ENCODE measurements around the gene ATP9B. TPM values are rescaled to one million over a fixed set of nuclear protein-coding genes. Genes with fewer than 3 reads are reported as not detected.
A peak's percentile ranks its signal among the peaks of the same experiment; 100 is the strongest.
"Not testable (repeated sequence)": the region's sequence is repeated elsewhere in the genome, so short reads cannot be mapped to it uniquely, and the experiment has no call there.

ATP9B gene
- total and polyA plus RNA-seq, 10 donors, result 7.5 to 58.4 (median 42.7) TPM

DNA sequence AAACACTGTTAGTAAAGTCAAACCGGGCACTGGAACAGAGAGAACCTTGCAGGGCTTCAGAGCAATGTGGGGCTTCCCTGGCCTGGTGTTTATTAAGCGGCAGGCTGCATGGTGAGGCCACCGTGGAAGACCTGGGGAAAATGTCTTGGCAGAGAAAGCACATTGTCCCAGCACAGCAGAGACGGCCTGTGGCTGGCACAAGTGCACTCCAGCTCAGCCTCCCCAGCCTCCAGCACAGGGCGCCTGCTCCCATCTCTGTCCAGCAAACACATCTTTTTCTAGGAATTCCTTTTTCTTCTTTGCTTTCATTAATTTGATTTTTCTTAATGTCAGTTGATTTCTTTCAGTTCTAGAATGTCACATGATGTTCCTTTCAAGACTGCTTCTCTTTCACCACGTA lies 188.3 kb downstream of the ATP9B start:
- Histone ChIP-seq H3K27ac (no peak overlapping the region), H3K36me3 (peaks cover 0 to 62% (median 5%) of the 10 kb centered on the region in 6 donors), H3K4me3 (no peak overlapping the region), H3K9me3 (no peaks in the 10 kb centered on the region), H3K27me3 (replicated peaks in 1 of 7) (no peaks in the 10 kb centered on the region), H3K4me1 (peaks cover 0 to 17% (median 5%) of the 10 kb centered on the region in 6 donors)
- 78 to 94% (median 86%) methylated on average over 6 of the region's 6 CpGs for WGBS, 5 donors
- intact Hi-C loops (cut with DNase I; ENCODE audit: low total_unique reads), result no loop called here
- DNase-seq, result no peak
- TF ChIP-seq, protein P1, sequence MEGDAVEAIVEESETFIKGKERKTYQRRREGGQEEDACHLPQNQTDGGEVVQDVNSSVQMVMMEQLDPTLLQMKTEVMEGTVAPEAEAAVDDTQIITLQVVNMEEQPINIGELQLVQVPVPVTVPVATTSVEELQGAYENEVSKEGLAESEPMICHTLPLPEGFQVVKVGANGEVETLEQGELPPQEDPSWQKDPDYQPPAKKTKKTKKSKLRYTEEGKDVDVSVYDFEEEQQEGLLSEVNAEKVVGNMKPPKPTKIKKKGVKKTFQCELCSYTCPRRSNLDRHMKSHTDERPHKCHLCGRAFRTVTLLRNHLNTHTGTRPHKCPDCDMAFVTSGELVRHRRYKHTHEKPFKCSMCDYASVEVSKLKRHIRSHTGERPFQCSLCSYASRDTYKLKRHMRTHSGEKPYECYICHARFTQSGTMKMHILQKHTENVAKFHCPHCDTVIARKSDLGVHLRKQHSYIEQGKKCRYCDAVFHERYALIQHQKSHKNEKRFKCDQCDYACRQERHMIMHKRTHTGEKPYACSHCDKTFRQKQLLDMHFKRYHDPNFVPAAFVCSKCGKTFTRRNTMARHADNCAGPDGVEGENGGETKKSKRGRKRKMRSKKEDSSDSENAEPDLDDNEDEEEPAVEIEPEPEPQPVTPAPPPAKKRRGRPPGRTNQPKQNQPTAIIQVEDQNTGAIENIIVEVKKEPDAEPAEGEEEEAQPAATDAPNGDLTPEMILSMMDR (IDR thresholded peaks at IDR 0.05 in 8 of 11, conservative IDR thresholded peaks at IDR 0.05 in 3 of 11), result no peak
- TF ChIP-seq POLR2A (IDR thresholded peaks at IDR 0.05), result no peak
- no peak for TF ChIP-seq POLR2AphosphoS5 (IDR thresholded peaks at IDR 0.05)

DNA sequence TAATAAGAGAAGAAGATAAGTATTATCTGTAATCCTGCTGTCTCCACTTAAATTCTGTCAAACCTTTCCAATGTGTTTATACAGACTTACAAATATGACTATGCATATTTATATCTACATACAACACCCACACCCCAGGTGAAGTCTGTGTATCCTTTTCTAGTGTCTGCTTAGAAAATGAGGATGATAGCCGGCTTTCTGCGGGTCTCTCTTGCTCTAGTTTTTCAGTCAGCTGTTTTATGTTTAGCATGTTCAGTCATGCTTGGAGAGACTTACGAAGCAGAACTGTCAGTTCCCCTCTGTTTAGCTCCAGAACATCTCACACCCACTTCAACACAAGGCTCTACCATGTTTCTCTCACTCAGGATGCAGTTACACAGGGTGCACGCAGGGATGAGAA lies 189.3 kb downstream of the ATP9B start:
- Histone ChIP-seq H3K36me3 (peaks cover 0 to 60% (median 7%) of the 10 kb centered on the region in 6 donors), H3K4me3 (no peak overlapping the region), H3K27ac (no peak overlapping the region), H3K9me3 (no peaks in the 10 kb centered on the region), H3K27me3 (replicated peaks in 1 of 7) (no peaks in the 10 kb centered on the region), H3K4me1 (peaks cover 0 to 17% (median 5%) of the 10 kb centered on the region in 6 donors)
- TF ChIP-seq POLR2A (IDR thresholded peaks at IDR 0.05), result no peak
- intact Hi-C loops (cut with DNase I; ENCODE audit: low total_unique reads), result no loop called here
- DNase-seq, result no peak
- 78 to 88% (median 81%) methylated on average over 4 of the region's 4 CpGs for WGBS, 5 donors

DNA sequence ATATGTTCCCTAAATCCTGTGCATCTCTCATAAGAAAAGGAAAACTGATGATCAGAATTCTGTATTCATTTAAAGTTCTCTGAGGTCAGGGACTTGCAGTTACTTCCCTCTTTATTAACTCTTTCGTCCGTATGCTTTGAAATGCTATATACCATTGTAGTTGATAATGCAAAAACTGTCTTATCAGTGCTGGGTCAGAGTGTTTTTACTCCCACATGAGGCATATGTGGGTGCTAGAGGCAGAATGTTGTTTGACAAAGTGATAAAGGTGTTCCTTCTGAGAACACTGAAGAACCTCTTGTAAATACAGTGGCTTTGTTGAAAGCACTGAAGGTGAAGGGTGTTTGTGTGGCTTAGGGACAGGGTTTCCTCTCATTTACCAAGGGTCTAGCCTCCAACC lies 190.0 kb downstream of the ATP9B start:
- DNase-seq, result no peak
- intact Hi-C loops (cut with DNase I; ENCODE audit: low total_unique reads), result no loop called here
- TF ChIP-seq POLR2AphosphoS5 (IDR thresholded peaks at IDR 0.05), result no peak
- Histone ChIP-seq H3K27me3 (replicated peaks in 1 of 7) (no peaks in the 10 kb centered on the region), H3K4me1 (peaks cover 0 to 17% (median 5%) of the 10 kb centered on the region in 6 donors), H3K9me3 (no peaks in the 10 kb centered on the region), H3K36me3 (peaks cover 0 to 54% (median 7%) of the 10 kb centered on the region in 6 donors), H3K4me3 (no peak overlapping the region), H3K27ac (no peak overlapping the region)
- WGBS, 5 donors, result 58 to 86% (median 76%) methylated on average over 2 of the region's 2 CpGs

DNA sequence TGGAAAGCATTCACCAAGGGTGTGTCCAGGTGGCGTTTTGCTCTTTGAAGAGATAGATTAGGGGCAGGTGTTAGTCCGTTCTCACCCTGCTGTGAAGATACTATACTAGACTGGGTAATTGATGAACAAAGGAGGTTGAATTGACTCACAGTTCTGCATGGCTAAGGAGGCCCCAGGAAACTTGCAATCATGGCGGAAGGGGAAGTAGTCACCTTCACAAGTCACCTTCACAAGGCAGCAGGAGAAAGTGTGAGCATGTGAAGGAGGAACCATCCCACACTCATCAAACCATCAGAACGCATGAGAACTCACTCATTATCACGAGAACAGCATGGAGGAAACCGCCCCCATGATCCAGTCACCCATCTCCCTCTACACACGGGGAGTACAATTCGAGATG lies 190.8 kb downstream of the ATP9B start:
- no peak for DNase-seq
- TF ChIP-seq, protein P1 (IDR thresholded peaks at IDR 0.05 in 8 of 11, conservative IDR thresholded peaks at IDR 0.05 in 3 of 11), result no peak
- TF ChIP-seq POLR2A (IDR thresholded peaks at IDR 0.05), result no peak
- no peak for TF ChIP-seq POLR2AphosphoS5 (IDR thresholded peaks at IDR 0.05)
- peaks cover 0 to 49% (median 5%) of the 10 kb centered on the region in 6 donors for H3K36me3 ChIP-seq
- peaks cover 0 to 8% (median 4%) of the 10 kb centered on the region in 8 donors for H3K9me3 ChIP-seq
- no peak overlapping the region for H3K27ac ChIP-seq
- H3K4me1 ChIP-seq, result peaks cover 0 to 17% (median 5%) of the 10 kb centered on the region in 6 donors
- WGBS, 5 donors, result 81 to 85% (median 83%) methylated on average over 8 of the region's 8 CpGs
- H3K4me3 ChIP-seq, result no peak overlapping the region
- intact Hi-C loops (cut with DNase I; ENCODE audit: low total_unique reads), result no loop called here
- no peaks in the 10 kb centered on the region for H3K27me3 ChIP-seq (replicated peaks in 1 of 7)

DNA sequence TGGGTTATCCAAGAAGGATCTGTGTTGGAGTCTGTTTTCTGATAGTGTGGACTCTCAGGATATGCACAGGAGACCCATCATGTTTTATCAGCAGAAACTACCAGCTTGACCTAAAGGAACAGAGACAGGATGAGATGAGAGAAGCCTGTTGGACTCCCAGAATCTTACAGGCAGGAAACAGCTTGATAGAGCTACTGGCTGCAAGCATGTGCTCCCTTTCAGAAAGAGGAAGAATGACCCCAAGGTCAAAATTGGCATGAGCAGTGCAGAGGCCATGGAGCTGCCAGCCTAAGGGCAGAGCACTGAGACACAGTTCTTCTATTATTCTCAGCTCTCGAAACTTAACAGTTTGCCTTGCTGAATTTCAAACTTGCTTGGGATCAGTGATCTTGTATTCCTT lies 191.3 kb downstream of the ATP9B start:
- intact Hi-C loops (cut with DNase I; ENCODE audit: low total_unique reads), result no loop called here

DNA sequence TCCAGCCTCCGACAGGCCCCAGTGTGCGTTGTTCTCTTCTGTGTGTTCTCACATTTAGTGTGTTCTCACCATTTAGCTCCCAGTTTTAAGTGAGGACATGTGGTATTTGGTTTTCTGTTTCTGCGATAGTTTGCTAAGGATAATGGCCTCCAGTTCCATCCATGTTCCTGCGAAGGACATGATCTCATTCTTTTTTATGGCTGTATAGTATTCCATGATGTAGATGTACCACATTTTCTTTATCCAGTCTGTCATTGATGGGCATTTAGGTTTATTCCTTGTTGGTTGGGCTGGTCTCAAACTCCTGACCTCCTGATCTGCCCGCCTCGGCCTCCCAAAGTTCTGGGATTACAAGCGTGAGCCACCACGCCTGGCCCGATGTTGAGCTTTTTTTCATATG lies 195.9 kb downstream of the ATP9B start:
- H3K27ac ChIP-seq; H3K27me3 ChIP-seq (replicated peaks in 1 of 7); intact Hi-C loops (cut with DNase I; ENCODE audit: low total_unique reads); DNase-seq; H3K4me3 ChIP-seq; H3K4me1 ChIP-seq: not testable (repeated sequence)
- H3K36me3 ChIP-seq, result peaks cover 0 to 36% (median 8%) of the 10 kb centered on the region in 6 donors
- 96 to 98% (median 97%) methylated on average over 9 of the region's 9 CpGs for WGBS, 5 donors
- H3K9me3 ChIP-seq, result peaks cover 0 to 13% (median 7%) of the 10 kb centered on the region in 8 donors

More for the DNA sequence above, 191.3 kb downstream of the ATP9B start:
- no peak overlapping the region for H3K27ac ChIP-seq
- no peak overlapping the region for H3K4me3 ChIP-seq
- H3K36me3 ChIP-seq, result peaks cover 0 to 49% (median 6%) of the 10 kb centered on the region in 6 donors
- H3K27me3 ChIP-seq (replicated peaks in 1 of 7), result no peaks in the 10 kb centered on the region
- peaks cover 0 to 12% (median 7%) of the 10 kb centered on the region in 8 donors for H3K9me3 ChIP-seq
- no peak for TF ChIP-seq POLR2A (IDR thresholded peaks at IDR 0.05)
- peak in 1 of 3 donors; percentile 29 for TF ChIP-seq POLR2AphosphoS5 (IDR thresholded peaks at IDR 0.05)
- DNase-seq, result no peak
- H3K4me1 ChIP-seq, result peaks cover 0 to 17% (median 5%) of the 10 kb centered on the region in 6 donors
- WGBS, 5 donors, result 58 to 88% (median 78%) methylated on average over 1 of the region's 1 CpG

DNA sequence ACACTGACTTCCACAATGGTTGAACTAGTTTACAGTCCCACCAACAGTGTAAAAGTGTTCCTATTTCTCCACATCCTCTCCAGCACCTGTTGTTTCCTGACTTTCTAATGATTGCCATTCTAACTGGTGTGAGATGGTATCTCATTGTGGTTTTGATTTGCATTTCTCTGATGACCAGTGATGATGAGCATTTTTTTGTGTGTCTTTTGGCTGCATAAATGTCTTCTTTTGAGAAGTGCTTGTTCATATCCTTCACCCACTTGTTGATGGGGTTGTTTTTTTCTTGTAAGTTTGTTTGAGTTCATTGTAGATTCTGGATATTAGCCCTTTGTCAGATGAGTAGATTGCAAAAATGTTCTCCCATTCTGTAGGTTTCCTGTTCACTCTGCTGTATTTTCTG lies 202.6 kb downstream of the ATP9B start:
- H3K27me3 ChIP-seq (replicated peaks in 1 of 7); H3K9me3 ChIP-seq; intact Hi-C loops (cut with DNase I; ENCODE audit: low total_unique reads); H3K4me3 ChIP-seq; DNase-seq; H3K27ac ChIP-seq: not testable (repeated sequence)
- peaks cover 0 to 20% (median 11%) of the 10 kb centered on the region in 6 donors for H3K4me1 ChIP-seq
- H3K36me3 ChIP-seq, result peaks cover 0 to 43% (median 8%) of the 10 kb centered on the region in 6 donors

Data from spleen (tissue), 11 donors.